Calu3 (cell line): ENCODE measurements around the gene PRPF40A. TPM values are rescaled to one million over a fixed set of nuclear protein-coding genes. Genes with fewer than 3 reads are reported as not detected.

Source experiments
- BruUV-seq: library from RNA; stranded (reverse); fragments of 400-500 nt; replicated peaks from 2 replicates; lab custom pipeline; 2021; lab: Mats Ljungman, UMichigan
- CTCF ChIA-PET: fragments of 300-600 bp; sonication (Branson Sonifier 250); formaldehyde crosslinking; loops from one replicate; lab custom pipeline; 2022; ENCODE audit warnings: antibody characterized with exemption; lab: Charles Lee
- DNase-seq: peaks from one replicate; pipeline ENCODE4 v3.0.0; 2022
- H3K27ac Mint-ChIP-seq: one replicate; pipeline ENCODE4 v1.8.0; 2022; ENCODE audit warnings: mixed read lengths; ENCODE audit not compliant: unreplicated experiment
- H3K27me3 Mint-ChIP-seq: one replicate; pipeline ENCODE4 v1.8.0; 2022; ENCODE audit warnings: mixed read lengths; ENCODE audit not compliant: unreplicated experiment
- H3K36me3 Mint-ChIP-seq: one replicate; pipeline ENCODE4 v1.8.0; 2022; ENCODE audit warnings: mild to moderate bottlenecking, moderate library complexity, mixed read lengths; ENCODE audit not compliant: insufficient read depth, unreplicated experiment
- H3K4me1 Mint-ChIP-seq: one replicate; pipeline ENCODE4 v1.8.0; 2022; ENCODE audit warnings: mild to moderate bottlenecking, low read depth, mixed read lengths; ENCODE audit not compliant: unreplicated experiment
- H3K4me3 Mint-ChIP-seq: one replicate; pipeline ENCODE4 v1.8.0; 2022; ENCODE audit warnings: mild to moderate bottlenecking, low read depth, moderate library complexity, mixed read lengths; ENCODE audit not compliant: unreplicated experiment
- H3K9me3 Mint-ChIP-seq: one replicate; pipeline ENCODE4 v1.8.0; 2022; ENCODE audit warnings: low read depth, mixed read lengths; ENCODE audit not compliant: unreplicated experiment
- CTCF ChIP-seq: fragments of 200-600 bp; IDR thresholded peaks from one replicate; pipeline ENCODE4 v1.8.0; 2022; ENCODE audit warnings: antibody characterized with exemption; ENCODE audit not compliant: unreplicated experiment
- intact Hi-C: fragments of 100-400 bp; cut with micrococcal nuclease; formaldehyde crosslinking; loops from one replicate; pipeline ENCODE4 v1.10.0; 2022; ENCODE audit not compliant: unreplicated experiment
- total RNA-seq: library from RNA; stranded (reverse); gene quantifications from 2 replicates; pipeline ENCODE4 v1.2.3, GENCODE V29; 2022

The PRPF40A gene
- total RNA-seq, 1 experiment from 2014 or later: 118 TPM

GRCh38 chr2:152651834-152652233 lies 65.4 kb downstream of the PRPF40A start:
- Mint-ChIP-seq H3K4me1 (no peaks in the 10 kb centered on the region), H3K27me3 (no peaks in the 10 kb centered on the region), H3K27ac (no peak overlapping the region), H3K9me3 (no peaks in the 10 kb centered on the region), H3K4me3 (no peak overlapping the region), H3K36me3 (peaks cover 35% of the 10 kb centered on the region)
- no TSS peak for BruUV-seq
- CTCF ChIA-PET: no interaction called here
- no peak for DNase-seq
- intact Hi-C loops: no loop called here
- no peak for TF ChIP-seq CTCF

- no TSS peak for BruUV-seq
- TF ChIP-seq CTCF: no peak
- H3K27ac Mint-ChIP-seq: peak overlapping the region; percentile 44
- DNase-seq: no peak
- H3K27me3 Mint-ChIP-seq: no peaks in the 10 kb centered on the region
- H3K36me3 Mint-ChIP-seq: peaks cover 29% of the 10 kb centered on the region
- no peaks in the 10 kb centered on the region for H3K4me1 Mint-ChIP-seq
- no peaks in the 10 kb centered on the region for H3K9me3 Mint-ChIP-seq
- no peak overlapping the region for H3K4me3 Mint-ChIP-seq
- CTCF ChIA-PET: interaction anchor here (0.7 kb wide), 1 partner anchor 17 kb away, joined by 3 read pairs; no protein-coding TSS in a partner anchor
- intact Hi-C loops: no loop called here
Observed at GRCh38 chr2:152650768-152651371, 66.4 kb downstream of the PRPF40A start.

GRCh38 chr2:152649997-152650396 lies 67.3 kb downstream of the PRPF40A start:
- H3K4me1 Mint-ChIP-seq: no peaks in the 10 kb centered on the region
- CTCF ChIA-PET: no interaction called here
- TF ChIP-seq CTCF: no peak
- no peaks in the 10 kb centered on the region for H3K27me3 Mint-ChIP-seq
- BruUV-seq: no TSS peak
- peaks cover 37% of the 10 kb centered on the region for H3K36me3 Mint-ChIP-seq
- no peaks in the 10 kb centered on the region for H3K9me3 Mint-ChIP-seq
- intact Hi-C loops: no loop called here
- DNase-seq: no peak
- H3K27ac Mint-ChIP-seq: no peak overlapping the region
- no peak overlapping the region for H3K4me3 Mint-ChIP-seq

- H3K9me3 Mint-ChIP-seq: no peaks in the 10 kb centered on the region
- no peak overlapping the region for H3K4me3 Mint-ChIP-seq
- H3K27ac Mint-ChIP-seq: no peak overlapping the region
- H3K27me3 Mint-ChIP-seq: no peaks in the 10 kb centered on the region
- intact Hi-C loops: no loop called here
- no peak for DNase-seq
- CTCF ChIA-PET: no interaction called here
- H3K4me1 Mint-ChIP-seq: no peaks in the 10 kb centered on the region
- TF ChIP-seq CTCF: no peak
- peaks cover 39% of the 10 kb centered on the region for H3K36me3 Mint-ChIP-seq
- no TSS peak for BruUV-seq
Observed at GRCh38 chr2:152648336-152648735, 68.9 kb downstream of the PRPF40A start.
